ENCODE data around the gene PDZD2. TPM values are rescaled to one million over a fixed set of nuclear protein-coding genes. Genes with fewer than 3 reads are reported as not detected.

Gene PDZD2
- total RNA-seq, 1 experiment from 2014 or later: 2.2 TPM

DNA sequence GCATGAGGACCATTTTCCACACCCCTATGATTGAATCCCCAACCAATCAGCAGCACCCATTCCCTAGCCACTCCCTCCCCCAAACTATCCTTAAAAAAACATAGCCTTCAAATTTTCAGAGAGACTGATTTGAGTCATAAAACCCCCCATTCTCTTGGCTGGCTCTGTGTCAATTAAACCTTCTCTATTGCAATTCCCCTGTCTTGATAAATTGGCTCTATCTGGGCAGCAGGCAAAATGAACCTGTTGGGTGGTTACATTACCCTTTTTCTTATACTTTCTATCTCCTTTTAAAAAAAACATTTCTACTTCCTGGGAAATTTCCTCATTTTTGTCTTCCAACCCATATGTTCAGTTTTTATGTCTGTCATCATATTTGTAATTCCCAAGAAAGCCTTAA is 220.2 kb downstream of the PDZD2 start:
- peaks cover 11% of the 10 kb centered on the region for H3K9me3 ChIP-seq (ENCODE audit: low read depth, low read length, poor library complexity, severe bottlenecking)
- ChIA-PET POLR2A (ENCODE audit: low non-redundant PET) (no interaction called here), CTCF (no interaction called here)
- H3K27ac ChIP-seq (ENCODE audit: low read depth, low read length, poor library complexity, severe bottlenecking): no peak overlapping the region
- H3K4me3 ChIP-seq (ENCODE audit: low read depth, low read length, poor library complexity, severe bottlenecking): no peak overlapping the region
- H3K4me1 ChIP-seq (ENCODE audit: insufficient read depth, low read length, poor library complexity, severe bottlenecking): peaks cover 9% of the 10 kb centered on the region
- intact Hi-C loops (cut with micrococcal nuclease; ENCODE audit: unreplicated experiment): no loop called here
- no peak for DNase-seq (ENCODE audit: low spot score)
- BruUV-seq (replicated peaks): no TSS peak
- H3K27me3 ChIP-seq (replicated peaks; ENCODE audit: insufficient read depth, low read depth, low read length, poor library complexity): no peaks in the 10 kb centered on the region
- TF ChIP-seq CTCF (conservative IDR thresholded peaks at IDR 0.05; ENCODE audit: low read depth, low read length): no peak
- TF ChIP-seq EZH2 (IDR thresholded peaks at IDR 0.05; ENCODE audit: borderline replicate concordance, low read depth, low read length, poor library complexity, severe bottlenecking): no peak
- no peaks in the 10 kb centered on the region for H3K36me3 ChIP-seq (ENCODE audit: insufficient read depth, low read length, poor library complexity, severe bottlenecking)

- no peak for DNase-seq (ENCODE audit: low spot score)
- intact Hi-C loops (cut with micrococcal nuclease; ENCODE audit: unreplicated experiment): no loop called here
- no peaks in the 10 kb centered on the region for H3K27me3 ChIP-seq (replicated peaks; ENCODE audit: insufficient read depth, low read depth, low read length, poor library complexity)
- no peak overlapping the region for H3K4me3 ChIP-seq (ENCODE audit: low read depth, low read length, poor library complexity, severe bottlenecking)
- TF ChIP-seq CTCF (conservative IDR thresholded peaks at IDR 0.05; ENCODE audit: low read depth, low read length) (no peak), EZH2 (IDR thresholded peaks at IDR 0.05; ENCODE audit: borderline replicate concordance, low read depth, low read length, poor library complexity, severe bottlenecking) (no peak)
- ChIA-PET CTCF (no interaction called here), POLR2A (ENCODE audit: low non-redundant PET) (no interaction called here)
- H3K27ac ChIP-seq (ENCODE audit: low read depth, low read length, poor library complexity, severe bottlenecking): no peak overlapping the region
- H3K4me1 ChIP-seq (ENCODE audit: insufficient read depth, low read length, poor library complexity, severe bottlenecking): peaks cover 3% of the 10 kb centered on the region
- peaks cover 11% of the 10 kb centered on the region for H3K9me3 ChIP-seq (ENCODE audit: low read depth, low read length, poor library complexity, severe bottlenecking)
- no TSS peak for BruUV-seq (replicated peaks)
- H3K36me3 ChIP-seq (ENCODE audit: insufficient read depth, low read length, poor library complexity, severe bottlenecking): no peaks in the 10 kb centered on the region
Observed at GRCh38 chr5:31860278-31860677, 221.3 kb downstream of the PDZD2 start.

DNA sequence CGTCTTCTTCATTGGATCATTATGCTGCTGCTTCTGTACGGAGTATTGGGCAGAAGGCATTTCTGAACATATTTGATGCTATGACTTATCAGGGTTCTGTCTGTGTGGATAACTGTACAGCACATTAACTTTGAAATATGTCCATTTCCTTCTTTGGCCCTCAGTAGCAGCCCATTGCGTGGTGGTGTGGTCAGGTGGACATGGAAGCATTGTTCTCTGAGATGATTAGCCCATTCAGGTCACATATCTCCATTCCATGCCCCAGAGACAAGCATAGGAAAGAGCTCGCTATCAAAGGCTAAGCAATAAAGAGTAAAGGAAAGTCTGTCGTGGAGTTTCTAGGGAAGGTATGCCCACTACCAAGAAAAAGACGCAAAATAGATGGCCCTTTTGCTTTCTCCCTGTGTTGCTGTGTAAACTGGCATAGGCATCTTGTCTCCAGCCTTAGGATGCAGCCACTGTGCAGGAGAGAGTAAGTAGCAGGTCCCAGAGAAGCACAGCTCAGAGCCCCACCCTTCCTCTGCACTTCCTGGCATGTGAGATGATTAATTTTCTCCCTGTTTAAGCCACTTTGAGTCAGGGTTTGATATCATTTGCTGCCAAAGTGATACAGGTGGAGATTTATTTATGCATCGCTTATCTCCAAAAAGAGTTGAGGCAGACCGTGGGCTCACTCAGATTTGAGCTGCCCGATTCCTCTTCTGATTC is 221.9 kb downstream of the PDZD2 start:
- BruUV-seq (replicated peaks): no TSS peak

More for the DNA sequence above, 221.9 kb downstream of the PDZD2 start:
- ChIA-PET POLR2A (ENCODE audit: low non-redundant PET) (no interaction called here), CTCF (no interaction called here)
- TF ChIP-seq EZH2 (IDR thresholded peaks at IDR 0.05; ENCODE audit: borderline replicate concordance, low read depth, low read length, poor library complexity, severe bottlenecking) (no peak), CTCF (conservative IDR thresholded peaks at IDR 0.05; ENCODE audit: low read depth, low read length) (no peak)
- H3K9me3 ChIP-seq (ENCODE audit: low read depth, low read length, poor library complexity, severe bottlenecking): peaks cover 11% of the 10 kb centered on the region
- no peak overlapping the region for H3K4me3 ChIP-seq (ENCODE audit: low read depth, low read length, poor library complexity, severe bottlenecking)
- H3K4me1 ChIP-seq (ENCODE audit: insufficient read depth, low read length, poor library complexity, severe bottlenecking): no peaks in the 10 kb centered on the region
- H3K36me3 ChIP-seq (ENCODE audit: insufficient read depth, low read length, poor library complexity, severe bottlenecking): no peaks in the 10 kb centered on the region
- H3K27ac ChIP-seq (ENCODE audit: low read depth, low read length, poor library complexity, severe bottlenecking): no peak overlapping the region
- no peaks in the 10 kb centered on the region for H3K27me3 ChIP-seq (replicated peaks; ENCODE audit: insufficient read depth, low read depth, low read length, poor library complexity)
- intact Hi-C loops (cut with micrococcal nuclease; ENCODE audit: unreplicated experiment): no loop called here
- no peak for DNase-seq (ENCODE audit: low spot score)
